Posterior vena cava (tissue), 2 donors: ENCODE results near the gene OR51B6. TPM values are rescaled to one million over a fixed set of nuclear protein-coding genes. Genes with fewer than 3 reads are reported as not detected.
"Not testable (repeated sequence)": the region's sequence is repeated elsewhere in the genome, so short reads cannot be mapped to it uniquely, and the experiment has no call there.

Experiments used
- DNase-seq: peaks from one replicate; pipeline ENCODE4 v3.0.0-alpha.2; 2020; ENCODE audit warnings: low spot score
- intact Hi-C, 2 donors: fragments of 100-400 bp; cut with DNase I; formaldehyde crosslinking; loops; one replicate each; pipeline versions ENCODE4 v1.14.1 to v1.14.2; 2022 to 2023
- total RNA-seq, 2 donors: library from RNA; stranded (reverse); fragmentation: NEBNext Ultra II Directional; extraction: Animal tissue kit (Norgen Biotek cat#: 25700); gene quantifications; one replicate each; pipeline ENCODE4 v1.2.1, GENCODE V29; 2021
- donor health status: DM: yes; HTN: yes; CAD: no.
- donor health status: DM: yes; HTN: yes; CAD: no.

OR51B6 gene
- total RNA-seq, 2 donors from 2014 or later: not detected

DNA sequence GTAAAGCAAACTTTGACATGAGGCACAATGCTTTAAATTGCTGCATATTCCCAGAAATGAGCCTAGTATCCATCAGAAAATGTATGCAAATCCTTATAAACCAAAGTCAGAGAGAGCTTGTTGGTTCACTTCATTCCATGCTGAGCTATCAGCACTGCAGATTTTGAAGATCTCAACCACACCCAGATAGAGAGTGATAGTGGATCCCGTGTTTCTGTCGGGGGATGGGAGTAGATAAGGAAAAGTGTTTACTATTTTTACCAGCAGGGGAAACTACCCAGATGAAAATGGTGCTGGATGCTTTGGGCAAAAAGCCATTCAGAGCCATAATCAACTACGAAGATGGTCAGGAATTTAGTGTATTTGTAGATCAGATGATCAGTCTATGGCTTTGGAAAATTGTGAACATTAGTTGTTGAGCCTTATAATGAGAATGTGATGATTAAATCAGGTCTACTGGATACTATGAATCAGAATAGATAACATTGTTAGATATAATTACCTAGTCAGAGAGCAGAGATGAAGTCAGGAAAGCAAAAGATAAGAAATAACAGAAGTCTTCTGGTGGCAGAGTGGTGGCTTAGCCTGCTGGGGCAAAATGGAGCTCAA, 10.8 kb downstream of the OR51B6 start:
- intact Hi-C loops: no loop called here
- no peak for DNase-seq

GRCh38 chr11:5363679-5364078, 12.4 kb downstream of the OR51B6 start:
- intact Hi-C loops: no loop called here
- DNase-seq: no peak

DNA sequence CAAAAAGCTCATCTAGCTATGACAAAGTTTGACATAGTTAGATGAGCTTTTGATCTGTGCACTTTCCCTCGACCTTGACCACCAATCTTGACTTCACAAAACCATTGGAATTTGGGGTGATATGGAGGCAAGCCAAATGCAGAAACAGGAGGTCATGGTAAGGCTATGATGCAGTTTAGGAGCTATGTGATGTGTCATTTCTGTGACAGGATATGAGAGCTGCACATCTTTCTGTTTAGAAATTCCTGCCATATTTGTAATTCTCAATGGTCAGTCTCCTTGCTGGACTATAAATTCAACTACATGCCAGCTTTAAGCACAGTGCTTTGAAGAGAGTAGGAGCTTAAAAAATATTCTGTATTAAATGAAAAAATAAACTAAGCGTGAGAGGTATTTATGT, 12.9 kb downstream of the OR51B6 start:
- no peak for DNase-seq
- intact Hi-C loops: no loop called here

GRCh38 chr11:5366365-5366764, 15.1 kb downstream of the OR51B6 start:
- intact Hi-C loops, DNase-seq: not testable (repeated sequence)

DNA sequence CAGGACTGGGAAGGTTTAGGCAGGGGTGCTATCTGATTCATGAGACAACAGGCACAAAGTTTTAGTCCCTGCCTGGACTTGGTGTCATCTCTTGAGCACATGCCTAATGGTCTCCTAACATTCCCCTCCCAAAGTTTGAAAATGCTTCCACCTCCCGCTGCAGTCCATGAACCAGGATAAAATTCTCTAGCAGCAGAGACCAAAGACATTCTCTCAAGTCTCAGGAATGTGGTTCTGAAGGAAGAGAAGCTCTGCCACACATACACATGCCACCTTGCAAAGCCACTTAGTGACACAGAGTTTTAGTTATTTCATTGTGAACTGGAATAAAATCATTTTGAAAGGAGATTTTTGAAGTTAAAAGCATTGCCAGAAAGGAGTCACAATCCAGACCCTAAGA, 15.5 kb downstream of the OR51B6 start:
- no peak for DNase-seq
- intact Hi-C loops: no loop called here

GRCh38 chr11:5367448-5368074, 16.3 kb downstream of the OR51B6 start:
- intact Hi-C loops: no loop called here
- DNase-seq: no peak

DNA sequence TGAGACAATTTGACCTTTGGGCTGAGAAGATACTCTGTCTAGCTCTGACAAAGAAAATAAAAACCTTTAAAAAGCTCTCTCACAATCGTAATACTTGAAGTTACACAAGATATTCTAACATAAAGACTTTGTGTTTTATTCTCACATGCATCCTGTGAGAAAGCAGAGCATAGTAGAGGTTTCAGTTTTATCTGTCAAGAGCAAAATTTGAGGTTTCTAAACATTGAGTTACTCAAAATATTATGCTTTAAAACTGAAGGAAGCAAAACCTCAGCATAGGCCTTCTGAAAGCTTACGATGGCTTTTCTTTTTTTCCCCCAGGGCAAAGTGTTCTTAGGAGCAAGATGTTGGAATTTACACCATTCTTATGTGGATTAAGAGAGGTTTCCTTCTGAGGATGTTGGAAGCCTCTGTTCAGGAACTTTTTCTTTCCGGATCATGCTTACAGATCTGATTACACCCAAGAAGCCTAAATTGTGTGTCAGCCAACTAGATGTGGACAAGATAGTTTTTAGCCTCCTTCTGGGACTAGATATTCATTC, 17.3 kb downstream of the OR51B6 start:
- no peak for DNase-seq
- intact Hi-C loops: no loop called here

GRCh38 chr11:5369789-5370188, 18.5 kb downstream of the OR51B6 start:
- intact Hi-C loops: no loop called here
- DNase-seq: no peak

DNA sequence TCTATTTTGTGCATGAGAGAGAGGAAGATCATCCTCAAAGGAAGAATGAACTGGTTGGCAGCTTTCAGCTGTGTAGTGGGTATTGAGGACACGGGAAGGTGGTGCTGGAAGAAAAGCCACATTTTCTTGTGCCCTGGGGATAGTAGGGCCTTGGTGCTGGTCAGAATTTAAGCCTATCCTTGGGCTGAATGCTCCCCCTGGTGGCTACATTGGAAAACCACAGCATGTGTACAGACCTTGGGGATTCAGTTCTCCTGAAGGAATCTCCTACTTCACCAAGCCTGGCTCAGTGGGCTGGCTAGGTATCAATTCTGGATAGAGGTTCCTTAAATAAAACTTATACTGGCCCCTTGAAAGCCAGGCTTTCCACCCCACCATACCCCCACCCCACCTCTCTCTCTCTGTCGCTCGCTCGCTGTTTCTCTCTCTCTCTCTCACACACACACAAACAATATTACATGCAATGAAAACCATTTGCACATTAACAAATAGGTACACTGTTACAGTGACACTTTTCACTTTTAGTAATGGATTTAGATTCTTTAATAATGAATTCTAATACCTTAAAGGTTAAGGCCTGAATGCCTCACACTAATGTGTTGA, 29.5 kb downstream of the OR51B6 start:
- intact Hi-C loops: no loop called here
- DNase-seq: no peak

- intact Hi-C loops: no loop called here
- DNase-seq: no peak
Observed at GRCh38 chr11:5383576-5383975, 32.3 kb downstream of the OR51B6 start, which contains the start of gene OR51M1. Gene OR51M1, plus strand, starts transcription at chr11:5383812. Its CDS starts 5,587 bp downstream, at chr11:5389399.

DNA sequence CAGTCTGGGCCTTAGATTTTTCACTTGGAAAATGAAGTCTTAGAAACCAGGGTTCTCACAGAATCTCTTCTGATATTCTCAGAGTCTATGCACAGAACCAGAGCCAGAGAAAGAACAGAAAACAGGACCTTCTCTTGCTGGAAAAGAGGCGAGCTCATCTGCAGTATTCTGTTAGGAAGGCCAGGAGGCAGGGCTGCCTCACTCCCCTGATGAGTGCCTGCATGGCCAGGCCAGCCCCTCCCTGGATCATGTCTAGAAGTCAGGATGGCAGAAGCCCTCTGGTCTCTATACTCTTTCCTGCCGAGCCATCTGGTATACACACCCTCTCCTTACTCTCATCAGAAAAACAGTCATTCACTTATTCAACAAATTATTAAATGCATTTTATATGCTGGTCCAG, 33.0 kb downstream of the OR51B6 start:
- intact Hi-C loops: no loop called here
- DNase-seq: no peak

GRCh38 chr11:5390210-5390609, 38.9 kb downstream of the OR51B6 start:
- intact Hi-C loops: no loop called here
- no peak for DNase-seq

GRCh38 chr11:5394091-5394490, 42.8 kb downstream of the OR51B6 start:
- intact Hi-C loops: no loop called here
- DNase-seq: no peak

GRCh38 chr11:5398936-5399335, 47.6 kb downstream of the OR51B6 start:
- intact Hi-C loops: no loop called here
- no peak for DNase-seq

Other genes with a start within 250 kb of the OR51B6 start
- not detected for gene OR52A5, start 213.2 kb upstream of the OR51B6 start, total RNA-seq
- not detected for gene OR52A1, start 196.8 kb upstream of the OR51B6 start, total RNA-seq
- not detected for gene OR51V1, start 150.8 kb upstream of the OR51B6 start, total RNA-seq
- gene HBB, start 124.4 kb upstream of the OR51B6 start, total RNA-seq: 1,000 to 10,000 TPM; 1,053 to 3,910 TPM
- 1 to 10 TPM; 1.4 to 4.8 TPM for gene HBD, start 117.0 kb upstream of the OR51B6 start, total RNA-seq
- gene HBG1, start 101.7 kb upstream of the OR51B6 start, total RNA-seq: not detected
- under 1 TPM in 1 of 2 donors, not detected in 1; 0.71 TPM for gene HBG2, start 96.7 kb upstream of the OR51B6 start, total RNA-seq
- not detected for gene HBE1, start 81.6 kb upstream of the OR51B6 start, total RNA-seq
- under 1 TPM in 1 of 2 donors, not detected in 1; 0.46 TPM for gene OR51B4, start 49.6 kb upstream of the OR51B6 start, total RNA-seq
- gene OR51B2, start 27.2 kb upstream of the OR51B6 start, total RNA-seq: not detected
- under 1 TPM; 0.29 to 0.51 TPM for gene OR51B5, start 8.0 kb upstream of the OR51B6 start, total RNA-seq
- not detected for gene OR51M1, start 32.3 kb downstream of the OR51B6 start, total RNA-seq
- not detected for gene OR51Q1, start 70.6 kb downstream of the OR51B6 start, total RNA-seq
- not detected for gene OR51I1, start 90.0 kb downstream of the OR51B6 start, total RNA-seq
- not detected for gene OR51I2, start 97.8 kb downstream of the OR51B6 start, total RNA-seq
- not detected for gene OR52D1, start 137.2 kb downstream of the OR51B6 start, total RNA-seq
- under 1 TPM in 1 of 2 donors, not detected in 1; 0.38 TPM for gene UBQLN3, start 158.4 kb downstream of the OR51B6 start, total RNA-seq
- gene UBQLNL, start 165.2 kb downstream of the OR51B6 start, total RNA-seq: under 1 TPM; 0.32 to 0.38 TPM
- under 1 TPM; 0.24 to 0.51 TPM for gene OR52H1, start 197.0 kb downstream of the OR51B6 start, total RNA-seq
- not detected for gene OR52B6, start 229.4 kb downstream of the OR51B6 start, total RNA-seq
- gene TRIM6, start 245.1 kb downstream of the OR51B6 start, total RNA-seq: 1 to 10 TPM; 1.8 to 3.2 TPM